Keratinocyte (primary cell): ENCODE data around the gene GRAMD4.

Experiments used
- CTCF ChIP-seq, 3 experiments: IDR thresholded peaks in 1 of 3; conservative IDR thresholded peaks in 1 of 3; optimal IDR thresholded peaks in 1 of 3; 2 replicates in 2 of 3; 3 replicates in 1 of 3; pipeline versions ENCODE3 to v1.5.1; 2011; ENCODE audit warnings: low read length in 3 of 3, mild to moderate bottlenecking in 3 of 3, moderate library complexity in 2 of 3, control low read depth in 1 of 3, inconsistent platforms in 1 of 3; ENCODE audit not compliant: insufficient read depth in 2 of 3; ENCODE audit errors: extremely low read depth in 1 of 3
- EZH2 ChIP-seq: IDR thresholded peaks from one replicate; pipeline ENCODE4 v1.6.1; 2012; ENCODE audit warnings: inconsistent platforms, mild to moderate bottlenecking, low read length, moderate library complexity

- no peak for TF ChIP-seq CTCF (optimal IDR thresholded peaks at IDR 0.05 in 1 of 3, IDR thresholded peaks at IDR 0.05 in 1 of 3, conservative IDR thresholded peaks at IDR 0.05 in 1 of 3; ENCODE audit: extremely low read depth in 1 of 3, insufficient read depth in 2 of 3, low read length in 3 of 3)
- TF ChIP-seq EZH2: no peak
Measured at GRCh38 chr22:46626911-46627805, 7.0 kb downstream of the GRAMD4 start.
